ENCODE results near the gene KSR2.

KSR2 gene

DNA sequence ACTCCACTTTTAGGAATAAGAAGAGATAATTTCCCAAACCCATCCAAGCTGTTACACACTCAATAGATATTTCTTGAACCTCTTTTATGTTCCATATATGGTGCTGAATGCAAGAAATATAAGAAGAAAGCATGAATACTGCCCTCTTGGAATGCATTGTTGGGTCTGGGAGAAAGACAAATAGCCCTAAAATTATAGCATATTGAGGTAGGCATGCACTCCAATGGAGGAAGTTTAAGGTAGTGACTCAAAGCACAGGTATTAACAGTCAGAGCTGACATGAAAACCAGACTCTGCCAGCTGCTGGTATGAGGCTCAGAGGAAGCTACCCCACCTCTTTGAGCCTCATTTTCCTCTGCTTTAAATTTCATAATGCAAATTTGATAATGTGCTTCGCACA is 346.0 kb downstream of the KSR2 start:
- DNase-seq (ENCODE audit: extremely low read depth, low read depth), result no peak
- TF ChIP-seq, protein P1, sequence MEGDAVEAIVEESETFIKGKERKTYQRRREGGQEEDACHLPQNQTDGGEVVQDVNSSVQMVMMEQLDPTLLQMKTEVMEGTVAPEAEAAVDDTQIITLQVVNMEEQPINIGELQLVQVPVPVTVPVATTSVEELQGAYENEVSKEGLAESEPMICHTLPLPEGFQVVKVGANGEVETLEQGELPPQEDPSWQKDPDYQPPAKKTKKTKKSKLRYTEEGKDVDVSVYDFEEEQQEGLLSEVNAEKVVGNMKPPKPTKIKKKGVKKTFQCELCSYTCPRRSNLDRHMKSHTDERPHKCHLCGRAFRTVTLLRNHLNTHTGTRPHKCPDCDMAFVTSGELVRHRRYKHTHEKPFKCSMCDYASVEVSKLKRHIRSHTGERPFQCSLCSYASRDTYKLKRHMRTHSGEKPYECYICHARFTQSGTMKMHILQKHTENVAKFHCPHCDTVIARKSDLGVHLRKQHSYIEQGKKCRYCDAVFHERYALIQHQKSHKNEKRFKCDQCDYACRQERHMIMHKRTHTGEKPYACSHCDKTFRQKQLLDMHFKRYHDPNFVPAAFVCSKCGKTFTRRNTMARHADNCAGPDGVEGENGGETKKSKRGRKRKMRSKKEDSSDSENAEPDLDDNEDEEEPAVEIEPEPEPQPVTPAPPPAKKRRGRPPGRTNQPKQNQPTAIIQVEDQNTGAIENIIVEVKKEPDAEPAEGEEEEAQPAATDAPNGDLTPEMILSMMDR (IDR thresholded peaks at IDR 0.05; ENCODE audit: low read depth, low read length, missing control alignments), result no peak
- no peak overlapping the region for H3K4me3 ChIP-seq (replicated peaks; ENCODE audit: low read depth, low read length)

DNA sequence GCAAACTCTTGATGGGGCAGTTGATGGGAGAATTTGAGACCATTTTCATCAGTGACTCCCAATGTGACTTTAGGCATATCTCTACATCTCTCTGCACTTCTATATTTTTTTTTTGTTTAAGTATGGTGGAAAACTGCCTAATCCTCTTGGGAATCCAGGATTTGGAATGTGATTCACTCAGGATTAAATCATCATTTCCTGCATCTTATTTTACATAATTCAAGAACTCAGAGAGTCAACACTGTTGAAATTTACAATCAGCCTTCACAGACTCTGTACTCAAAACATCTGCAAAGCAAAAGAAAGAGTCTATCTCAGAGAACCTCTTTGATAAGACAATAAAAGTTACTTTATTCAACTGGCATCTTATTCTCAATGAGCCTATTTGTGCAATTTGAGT is 346.7 kb downstream of the KSR2 start:
- TF ChIP-seq, protein P1 (IDR thresholded peaks at IDR 0.05; ENCODE audit: low read depth, low read length, missing control alignments), result no peak
- no peak overlapping the region for H3K4me3 ChIP-seq (replicated peaks; ENCODE audit: low read depth, low read length)
- no peak for DNase-seq (ENCODE audit: extremely low read depth, low read depth)

DNA sequence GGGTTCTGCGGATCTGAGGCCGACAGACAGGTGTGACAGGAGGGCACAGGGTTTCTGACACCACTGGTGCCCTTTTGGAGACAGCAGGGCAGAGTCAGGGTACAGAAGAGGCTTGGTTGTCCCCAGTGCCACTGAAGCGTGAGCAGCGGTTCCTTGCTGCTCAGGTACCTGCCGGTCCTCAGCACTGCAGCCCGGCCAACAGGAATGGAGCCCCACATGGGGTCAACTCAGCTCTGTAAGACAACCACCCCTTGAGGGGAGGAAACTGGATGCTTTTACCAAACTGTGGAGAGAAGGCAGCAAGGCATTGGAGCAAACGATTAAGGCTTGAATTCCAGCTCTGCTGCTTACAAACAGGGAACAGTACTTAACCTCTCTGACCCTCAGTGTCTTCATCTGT is 361.0 kb downstream of the KSR2 start:
- TF ChIP-seq, protein P1 (IDR thresholded peaks at IDR 0.05; ENCODE audit: low read depth, low read length, missing control alignments), result no peak
- DNase-seq (ENCODE audit: extremely low read depth, low read depth), result no peak
- no peak overlapping the region for H3K4me3 ChIP-seq (replicated peaks; ENCODE audit: low read depth, low read length)

DNA sequence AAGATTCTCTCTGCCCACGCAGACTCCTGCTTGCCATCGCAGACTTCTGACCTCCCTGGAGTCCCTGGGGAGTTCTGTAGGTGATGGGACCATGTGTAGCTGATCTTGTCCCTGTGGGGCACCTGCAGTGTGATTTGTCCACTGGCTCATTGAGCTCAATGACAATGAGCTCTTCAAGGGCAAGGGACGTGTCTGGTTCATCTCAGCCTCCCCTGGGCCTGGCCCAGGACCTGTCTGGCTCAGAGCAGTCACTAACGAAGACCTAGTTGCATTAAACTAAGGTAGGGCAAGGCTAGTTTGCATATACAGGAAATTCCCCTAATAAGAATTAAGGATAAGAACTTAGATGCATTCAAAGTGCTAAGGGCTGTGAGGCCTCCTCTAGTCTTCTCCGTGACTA is 361.8 kb downstream of the KSR2 start:
- H3K4me3 ChIP-seq (replicated peaks; ENCODE audit: low read depth, low read length), result no peak overlapping the region
- DNase-seq (ENCODE audit: extremely low read depth, low read depth), result no peak
- TF ChIP-seq, protein P1 (IDR thresholded peaks at IDR 0.05; ENCODE audit: low read depth, low read length, missing control alignments), result no peak

DNA sequence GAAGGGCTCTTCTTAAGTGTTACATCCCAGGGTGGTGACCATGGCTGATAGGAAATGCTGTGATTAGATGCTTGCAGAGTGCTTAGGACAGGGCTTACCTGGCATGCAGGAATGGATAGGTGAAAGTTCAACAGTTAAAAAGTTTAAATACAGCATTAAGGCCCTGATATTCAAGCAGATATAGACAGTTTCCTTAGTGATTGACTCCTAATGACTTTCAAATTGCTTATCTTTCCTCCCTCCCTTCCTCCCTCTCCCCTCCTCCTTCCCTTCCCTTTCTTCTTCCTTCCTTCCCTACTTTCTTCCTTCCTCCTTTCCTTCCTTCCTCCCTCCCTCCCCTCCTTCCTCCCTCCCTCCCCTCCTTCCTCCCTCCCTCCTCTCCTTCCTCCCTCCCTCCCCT is 362.8 kb downstream of the KSR2 start:
- TF ChIP-seq, protein P1 (IDR thresholded peaks at IDR 0.05; ENCODE audit: low read depth, low read length, missing control alignments), result no peak
- DNase-seq (ENCODE audit: extremely low read depth, low read depth), result no peak
- H3K4me3 ChIP-seq (replicated peaks; ENCODE audit: low read depth, low read length), result no peak overlapping the region

DNA sequence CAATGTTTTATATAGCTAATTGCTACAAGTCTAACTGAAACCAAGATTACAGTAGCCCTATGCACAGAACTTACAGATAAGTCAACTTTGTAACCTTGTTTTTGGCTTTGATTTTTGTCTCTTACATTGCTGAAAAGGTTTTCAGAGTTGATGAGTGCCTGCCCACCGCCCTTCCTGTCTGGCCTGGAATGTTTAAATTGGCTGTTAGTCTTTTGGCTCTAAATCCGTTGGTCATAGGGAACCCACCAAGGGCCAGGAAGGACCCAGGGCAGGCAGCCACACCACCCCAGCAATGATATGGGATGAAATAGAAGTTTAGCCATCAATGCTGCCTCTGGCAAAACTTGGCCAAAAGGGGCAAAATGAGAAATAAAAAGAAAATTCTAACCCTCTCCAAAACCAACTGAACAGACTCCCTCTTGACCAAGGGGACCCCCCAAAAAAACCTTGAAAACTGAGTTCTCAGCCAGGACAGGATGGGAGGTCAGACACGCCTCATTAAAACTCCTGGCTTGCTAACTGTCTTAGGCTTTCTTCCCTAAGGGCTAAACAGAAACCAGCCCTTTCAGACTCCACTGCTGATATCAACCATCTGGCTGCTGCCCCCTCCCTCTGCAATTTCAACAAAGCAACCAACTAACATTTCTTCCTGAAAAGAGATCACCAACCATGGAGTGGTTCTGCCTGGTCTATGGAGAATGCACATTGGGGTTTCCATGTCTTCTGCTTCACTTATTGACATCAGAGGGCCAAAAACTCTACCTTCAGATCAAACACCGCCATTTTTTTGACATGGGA is 365.3 kb downstream of the KSR2 start:
- TF ChIP-seq, protein P1 (IDR thresholded peaks at IDR 0.05; ENCODE audit: low read depth, low read length, missing control alignments), result no peak
- H3K4me3 ChIP-seq (replicated peaks; ENCODE audit: low read depth, low read length), result no peak overlapping the region
- DNase-seq (ENCODE audit: extremely low read depth, low read depth), result no peak

DNA sequence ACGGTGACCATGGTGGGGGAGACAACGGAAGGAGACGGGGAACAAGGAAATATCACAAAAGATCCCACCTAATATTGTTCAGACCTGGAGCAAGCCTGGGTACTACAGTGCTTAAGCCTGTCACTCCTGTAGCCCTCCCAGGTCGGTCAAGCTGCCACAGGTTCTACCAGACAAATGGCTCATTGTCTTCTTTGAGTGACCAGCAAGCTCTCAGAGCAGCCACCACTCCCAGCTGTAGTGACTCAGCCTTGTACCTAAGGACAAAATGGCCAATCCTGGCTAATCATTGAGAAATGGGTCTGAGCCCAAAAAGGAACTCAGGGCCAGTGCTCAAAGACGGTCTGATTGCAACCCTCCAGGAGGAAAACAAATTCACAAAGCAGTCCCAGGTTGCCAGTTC is 368.9 kb downstream of the KSR2 start:
- no peak overlapping the region for H3K4me3 ChIP-seq (replicated peaks; ENCODE audit: low read depth, low read length)
- TF ChIP-seq, protein P1 (IDR thresholded peaks at IDR 0.05; ENCODE audit: low read depth, low read length, missing control alignments), result no peak
- no peak for DNase-seq (ENCODE audit: extremely low read depth, low read depth)

All from HFF-Myc (cell line).